Psoas muscle (tissue), 8 donors: ENCODE data around the gene HCK. TPM values are rescaled to one million over a fixed set of nuclear protein-coding genes. Genes with fewer than 3 reads are reported as not detected.

Experiments used
- ATAC-seq, 4 donors: fragments of 200-7000 bp; cut with Tn5 transposase; one replicate each; pipeline ENCODE4 v1.9.1; 2020; ENCODE audit warnings: moderate library complexity in 3 of 4, mild to moderate bottlenecking in 2 of 4
- DNase-seq, 2 donors: peaks; one replicate each; pipeline ENCODE4 v3.0.0-alpha.2; 2020
- H3K27ac ChIP-seq: fragments of 200-600 bp; one replicate; pipeline ENCODE4 v1.8.0; 2022
- H3K27me3 ChIP-seq, 3 donors: fragments of 200-600 bp in 1 of 3; one replicate each; pipeline versions ENCODE4 v1.6.1 to v1.8.0; 2013 to 2022; ENCODE audit warnings: low read length in 2 of 3, mild to moderate bottlenecking in 2 of 3, moderate library complexity in 1 of 3; ENCODE audit not compliant: insufficient read depth in 3 of 3
- H3K36me3 ChIP-seq, 2 donors: fragments of 200-600 bp in 1 of 2; one replicate each; pipeline versions ENCODE4 v1.6.1 to v1.8.0; 2013 to 2022; ENCODE audit warnings: low read depth in 1 of 2, mild to moderate bottlenecking in 1 of 2, moderate library complexity in 1 of 2; ENCODE audit not compliant: insufficient read depth in 1 of 2
- H3K4me1 ChIP-seq: fragments of 200-600 bp; one replicate; pipeline ENCODE4 v1.8.0; 2022
- H3K4me3 ChIP-seq: fragments of 200-600 bp; one replicate; pipeline ENCODE4 v1.8.0; 2022; ENCODE audit warnings: mild to moderate bottlenecking
- H3K9me3 ChIP-seq: fragments of 200-600 bp; one replicate; pipeline ENCODE4 v1.8.0; 2022
- CTCF ChIP-seq: fragments of 200-600 bp; IDR thresholded peaks from one replicate; pipeline ENCODE4 v1.8.0; 2022; ENCODE audit warnings: antibody characterized with exemption
- WGBS, 3 donors: extraction: QIAGEN DNeasy Blood & Tissue Kit; methylation state at CpG; one replicate each; pipeline versions ENCODE4 v1.1.6 to v1.1.7; 2013; 5-methylcytosine and 5-hydroxymethylcytosine counted together
- intact Hi-C, 2 donors: fragments of 100-400 bp; cut with DNase I; formaldehyde crosslinking; loops; one replicate each; pipeline versions ENCODE4 v1.11.0 to v1.14.2; 2022
- polyA plus RNA-seq, 3 donors: library from polyadenylated mRNA; stranded (reverse); fragments of 200-250 nt; gene quantifications; one replicate each; pipeline ENCODE4 v1.2.3, GENCODE V29; 2013
- total RNA-seq, 4 donors: library from RNA; stranded (reverse); fragmentation: NEBNext Ultra II Directional in 2 of 4; extraction: Animal tissue kit (Norgen Biotek cat#: 25700) in 2 of 4; gene quantifications; one replicate each; pipeline versions ENCODE4 v1.2.1 to v1.2.4, GENCODE V29; 2021 to 2023
- donor health status: healthy with polysubstance abuse.
- donor health status: DM: no; HTN: no; CAD: no; lungs with moderate emphysema.
- donor health status: Bipolar disorder and iron deficiency.
- donor health status: healthy.
- donor health status: DM: yes; HTN: yes; CAD: no.
- donor health status: DM: no; HTN: no; CAD: no.
- donor health status: DM: no; HTN: no; CAD: no.
- donor health status: DM: yes; HTN: yes; CAD: no.

HCK gene
- total and polyA plus RNA-seq, 7 donors = 0.79 to 5.5 (median 1.9) TPM

GRCh38 chr20:32134026-32134425 lies 82.0 kb downstream of the HCK start:
- Histone ChIP-seq H3K4me1 (peaks cover 22% of the 10 kb centered on the region), H3K36me3 (peaks cover 4 to 60% of the 10 kb centered on the region in 2 donors), H3K9me3 (no peaks in the 10 kb centered on the region), H3K27me3 (no peaks in the 10 kb centered on the region), H3K4me3 (no peak overlapping the region), H3K27ac (no peak overlapping the region)
- no peak for ATAC-seq
- no peak for DNase-seq
- TF ChIP-seq CTCF = no peak
- intact Hi-C loops = no loop called here
- WGBS, 3 donors = 89 to 92% (median 90%) methylated on average over 5 of the region's 5 CpGs

- intact Hi-C loops = no loop called here
- H3K27ac ChIP-seq = no peak overlapping the region
- no peak overlapping the region for H3K4me3 ChIP-seq
- no peak for TF ChIP-seq CTCF
- WGBS, 3 donors = 85 to 91% (median 89%) methylated on average over 3 of the region's 3 CpGs
- no peak for ATAC-seq
- no peak for DNase-seq
- H3K9me3 ChIP-seq = no peaks in the 10 kb centered on the region
- H3K36me3 ChIP-seq = peaks cover 11 to 80% of the 10 kb centered on the region in 2 donors
- H3K27me3 ChIP-seq = no peaks in the 10 kb centered on the region
- peaks cover 8% of the 10 kb centered on the region for H3K4me1 ChIP-seq
Measured at GRCh38 chr20:32135983-32136515, 84.0 kb downstream of the HCK start.

GRCh38 chr20:32138921-32139320 lies 86.9 kb downstream of the HCK start:
- no peak for DNase-seq
- TF ChIP-seq CTCF = no peak
- Histone ChIP-seq H3K27me3 (no peaks in the 10 kb centered on the region), H3K27ac (no peak overlapping the region), H3K36me3 (peaks cover 7 to 99% of the 10 kb centered on the region in 2 donors), H3K9me3 (no peaks in the 10 kb centered on the region), H3K4me1 (no peaks in the 10 kb centered on the region), H3K4me3 (no peak overlapping the region)
- 91 to 99% (median 97%) methylated on average over 8 of the region's 8 CpGs for WGBS, 3 donors
- ATAC-seq = no peak
- intact Hi-C loops = loop anchor here in 1 of 2 donors (2.0 kb wide), 1 partner anchor 40 kb away; no protein-coding TSS in a partner anchor

GRCh38 chr20:32139947-32140346 lies 87.9 kb downstream of the HCK start:
- Histone ChIP-seq H3K27ac (no peak overlapping the region), H3K27me3 (no peaks in the 10 kb centered on the region), H3K9me3 (no peaks in the 10 kb centered on the region), H3K4me3 (no peak overlapping the region), H3K4me1 (no peaks in the 10 kb centered on the region), H3K36me3 (peaks cover 7 to 99% of the 10 kb centered on the region in 2 donors)
- intact Hi-C loops = loop anchor here in 1 of 2 donors (2.0 kb wide), 1 partner anchor 39 kb away; no protein-coding TSS in a partner anchor
- 87 to 88% (median 88%) methylated on average over 3 of the region's 3 CpGs for WGBS, 3 donors
- DNase-seq = no peak
- no peak for ATAC-seq
- no peak for TF ChIP-seq CTCF

- DNase-seq = no peak
- intact Hi-C loops = no loop called here
- 74 to 100% (median 96%) methylated on average over 4 of the region's 4 CpGs for WGBS, 3 donors
- H3K4me3 ChIP-seq = no peak overlapping the region
- H3K9me3 ChIP-seq = no peaks in the 10 kb centered on the region
- no peak for TF ChIP-seq CTCF
- no peak for ATAC-seq
- H3K4me1 ChIP-seq = no peaks in the 10 kb centered on the region
- H3K27ac ChIP-seq = no peak overlapping the region
- no peaks in the 10 kb centered on the region for H3K27me3 ChIP-seq
- H3K36me3 ChIP-seq = peaks cover 7 to 99% of the 10 kb centered on the region in 2 donors
Measured at GRCh38 chr20:32140603-32141002, 88.6 kb downstream of the HCK start.
